Measurements from ENCODE around the gene NKX2-3.

The NKX2-3 gene

DNA sequence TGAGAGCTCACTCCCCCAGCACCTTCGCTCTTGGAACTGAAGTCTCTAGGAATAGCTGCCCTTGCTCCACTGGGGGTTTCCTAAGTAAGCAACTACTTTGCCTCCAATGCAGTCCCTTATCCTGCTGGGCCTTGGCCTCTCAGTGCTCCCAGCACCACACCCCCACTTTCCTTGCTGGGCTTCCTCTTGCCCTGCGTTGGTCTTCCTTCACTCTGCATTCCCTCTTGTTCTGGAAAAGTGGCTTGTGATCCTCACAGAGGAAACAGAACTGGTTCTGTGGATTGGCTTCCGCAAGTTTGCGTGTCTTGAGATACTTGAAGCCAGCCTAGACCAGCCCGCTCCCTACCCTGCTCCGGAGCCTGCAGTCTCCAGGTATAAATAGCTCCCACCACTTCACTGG, 6.4 kb downstream of the NKX2-3 start:
- no peak for DNase-seq

- DNase-seq: no peak
Observed at GRCh38 chr10:99539820-99540219, 7.1 kb downstream of the NKX2-3 start.

GRCh38 chr10:99540306-99540656, 7.5 kb downstream of the NKX2-3 start:
- no peak for DNase-seq

DNA sequence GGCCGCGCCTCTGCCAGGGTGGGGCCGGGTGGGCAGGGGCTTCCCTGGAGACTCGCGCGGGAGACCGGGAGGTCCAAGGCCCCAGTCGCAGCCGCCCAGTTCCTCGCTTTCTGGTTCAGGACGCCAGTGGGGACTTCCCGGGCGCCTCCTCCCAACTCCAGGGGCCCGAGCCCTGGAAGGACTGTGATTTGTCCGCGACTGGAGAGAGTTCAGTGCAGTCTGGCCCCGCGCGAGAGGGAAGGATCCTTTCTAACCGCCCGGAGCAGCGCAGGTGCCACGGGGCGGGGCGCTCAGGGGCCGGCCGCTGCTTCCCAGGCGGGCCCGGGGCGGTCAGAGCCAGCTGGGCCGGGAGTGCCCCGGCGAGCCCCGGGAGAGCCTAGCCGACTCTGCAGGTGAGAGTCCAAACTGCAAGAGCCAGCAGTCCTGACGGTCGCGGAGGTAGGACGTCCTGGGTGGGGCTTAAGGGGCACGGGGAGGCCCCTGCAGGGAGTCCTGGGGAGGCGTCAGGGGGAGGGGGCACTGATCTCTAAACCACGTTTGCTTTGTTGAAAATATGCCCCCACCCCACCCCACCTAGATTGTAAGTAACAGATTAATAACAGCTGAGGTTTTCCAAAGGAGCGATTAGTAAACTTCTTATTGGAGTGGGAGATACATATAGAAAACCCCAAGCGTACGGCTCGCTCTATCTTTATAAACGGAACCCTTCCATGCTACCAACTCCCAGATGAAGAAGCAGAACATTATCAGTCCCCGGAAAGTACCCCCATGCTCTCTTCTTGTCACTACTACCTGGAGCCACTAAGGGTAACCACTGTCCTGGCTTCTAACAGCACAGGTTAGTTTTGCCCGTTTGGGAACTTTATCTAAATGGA, 8.2 kb downstream of the NKX2-3 start:
- no peak for DNase-seq

DNA sequence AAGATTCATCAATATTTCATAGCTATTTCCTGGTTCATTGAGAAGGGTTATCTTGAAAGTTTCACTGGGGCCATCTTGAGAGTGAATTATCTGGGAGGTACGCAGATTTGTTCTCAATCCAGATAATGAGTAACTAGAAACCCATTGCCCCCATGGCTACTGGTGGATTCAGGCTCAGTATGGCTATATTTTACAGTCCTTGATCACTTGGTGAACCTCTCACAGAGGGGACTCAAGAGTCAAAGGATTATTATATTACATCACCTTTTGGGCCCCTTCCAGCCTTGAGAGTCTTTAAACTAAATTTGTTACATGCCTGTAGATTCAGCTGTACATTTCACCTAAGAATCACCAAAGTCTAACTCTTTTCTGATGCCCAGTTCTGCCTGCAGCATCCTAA, 11.6 kb downstream of the NKX2-3 start:
- DNase-seq: no peak

DNA sequence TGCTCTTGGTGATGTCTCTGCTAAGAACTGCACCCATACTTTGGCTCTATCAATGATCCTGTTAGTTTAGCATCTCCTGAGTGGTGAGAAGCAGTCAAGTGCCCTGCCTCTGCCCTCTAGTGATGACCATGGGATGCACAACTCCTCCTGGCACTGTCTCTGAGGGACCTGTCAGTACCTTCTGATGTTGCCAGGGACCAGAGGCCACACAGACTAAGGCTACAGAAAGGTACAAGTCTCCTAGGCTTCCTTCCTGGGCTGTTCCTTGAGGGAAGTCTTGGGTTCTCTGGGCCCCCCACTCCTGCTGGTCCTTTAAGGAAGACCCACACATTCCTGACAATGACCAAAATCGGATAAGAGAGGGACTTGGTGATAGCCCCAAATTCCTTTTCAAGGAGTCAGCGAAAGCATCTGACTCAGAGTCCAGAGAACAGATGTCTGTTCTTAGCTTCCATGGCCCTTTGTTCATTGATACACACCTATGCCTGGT, 15.3 kb downstream of the NKX2-3 start:
- no peak for DNase-seq

- no peak for DNase-seq
Observed at GRCh38 chr10:99551158-99551557, 18.4 kb downstream of the NKX2-3 start.

DNA sequence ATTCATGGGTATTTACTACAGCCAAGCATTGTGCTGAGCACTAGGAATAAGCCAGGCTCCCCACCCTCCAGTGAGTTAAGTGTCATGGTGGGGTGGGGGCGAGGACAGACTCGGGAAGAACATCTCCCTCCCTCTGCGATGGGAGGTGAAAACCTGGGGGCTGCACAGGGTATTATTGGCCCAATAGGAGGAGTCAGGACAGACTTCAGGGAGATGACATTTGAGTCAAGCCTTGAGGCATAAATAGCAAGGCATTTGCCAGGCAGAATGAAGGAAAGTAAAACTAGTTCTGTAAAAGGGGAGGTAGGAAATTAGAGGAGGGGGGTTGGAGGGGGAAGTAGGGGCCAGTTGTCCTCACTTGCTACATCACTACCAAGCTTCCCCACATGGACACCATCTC, 18.9 kb downstream of the NKX2-3 start:
- no peak for DNase-seq

- DNase-seq: no peak
Observed at GRCh38 chr10:99555371-99555770, 22.6 kb downstream of the NKX2-3 start.

DNA sequence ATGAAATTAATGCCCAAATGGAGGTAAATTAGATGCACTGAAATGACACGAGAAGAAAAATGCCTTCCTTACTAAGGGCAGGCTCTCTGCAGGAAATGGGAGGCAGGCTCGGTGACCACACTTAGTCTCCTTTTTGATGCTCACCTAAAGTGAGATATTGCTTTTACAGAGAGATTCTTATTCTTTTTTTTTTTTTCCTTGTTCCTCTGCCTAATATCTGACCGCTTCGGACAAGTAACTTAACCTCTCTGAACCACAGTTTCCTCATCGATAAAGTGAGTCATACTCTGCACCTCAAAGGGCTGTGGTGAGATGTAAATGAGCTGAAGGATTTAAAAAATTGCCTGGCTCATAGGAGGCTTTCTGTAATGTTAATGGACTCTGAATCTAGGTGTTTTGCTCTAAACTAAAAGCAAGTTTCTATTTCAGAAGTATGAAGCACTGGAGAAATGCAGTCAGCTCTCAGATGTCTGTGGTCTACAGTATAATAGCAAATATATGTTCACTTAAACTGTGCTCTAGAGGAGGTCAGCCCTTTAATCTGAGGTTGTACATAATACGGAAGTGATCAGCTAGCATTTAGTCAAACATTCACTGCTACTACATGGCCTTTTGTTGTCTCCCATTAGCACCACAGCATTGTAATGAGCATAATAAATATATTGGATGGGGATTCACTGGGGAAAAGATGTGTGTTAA, 23.2 kb downstream of the NKX2-3 start:
- no peak for DNase-seq

DNA sequence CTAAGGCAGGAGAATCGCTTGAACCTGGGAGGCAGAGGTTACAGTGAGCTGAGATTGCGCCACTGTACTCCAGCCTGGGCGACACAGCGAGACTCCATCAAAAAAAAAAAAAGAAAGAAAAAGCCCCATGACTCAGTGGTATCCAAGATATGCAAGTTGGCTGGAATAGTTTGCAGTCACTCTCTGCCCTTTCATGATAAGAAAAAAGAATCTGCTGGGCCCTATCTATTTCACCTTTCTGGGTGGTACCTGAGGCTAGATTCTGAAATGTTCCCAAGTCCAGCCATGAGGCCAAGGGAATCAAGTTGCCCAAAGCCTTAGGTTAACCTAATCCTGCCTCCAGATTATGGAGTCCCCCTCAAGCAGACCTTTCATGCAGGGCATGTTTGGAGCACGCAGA, 24.3 kb downstream of the NKX2-3 start:
- no peak for DNase-seq

GRCh38 chr10:99558708-99559107, 26.0 kb downstream of the NKX2-3 start:
- DNase-seq: no peak

- peak; percentile 22 for DNase-seq
Observed at GRCh38 chr10:99560277-99561126, 27.8 kb downstream of the NKX2-3 start.

DNA sequence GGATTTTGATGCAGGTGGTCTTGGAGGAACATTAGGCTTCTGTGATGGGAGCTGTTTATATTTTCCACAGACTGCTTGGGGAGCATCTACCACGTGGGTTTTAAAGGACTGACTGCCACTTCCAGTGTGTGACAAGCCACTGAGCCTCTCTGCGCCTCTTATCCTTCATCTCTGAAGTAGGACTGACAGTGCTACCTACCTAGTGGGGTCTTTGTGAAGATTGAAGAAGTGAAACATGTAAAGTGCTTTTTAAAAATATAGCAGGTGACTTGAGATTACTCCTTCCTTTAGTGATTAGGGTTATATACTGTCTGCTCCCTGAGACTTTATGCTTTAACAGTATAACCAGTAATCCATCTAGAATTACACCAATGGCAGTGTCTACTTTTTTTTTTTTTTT, 29.9 kb downstream of the NKX2-3 start:
- DNase-seq: no peak

GRCh38 chr10:99564361-99564760, 31.6 kb downstream of the NKX2-3 start:
- DNase-seq: no peak

GRCh38 chr10:99565166-99565565, 32.4 kb downstream of the NKX2-3 start:
- no peak for DNase-seq

DNA sequence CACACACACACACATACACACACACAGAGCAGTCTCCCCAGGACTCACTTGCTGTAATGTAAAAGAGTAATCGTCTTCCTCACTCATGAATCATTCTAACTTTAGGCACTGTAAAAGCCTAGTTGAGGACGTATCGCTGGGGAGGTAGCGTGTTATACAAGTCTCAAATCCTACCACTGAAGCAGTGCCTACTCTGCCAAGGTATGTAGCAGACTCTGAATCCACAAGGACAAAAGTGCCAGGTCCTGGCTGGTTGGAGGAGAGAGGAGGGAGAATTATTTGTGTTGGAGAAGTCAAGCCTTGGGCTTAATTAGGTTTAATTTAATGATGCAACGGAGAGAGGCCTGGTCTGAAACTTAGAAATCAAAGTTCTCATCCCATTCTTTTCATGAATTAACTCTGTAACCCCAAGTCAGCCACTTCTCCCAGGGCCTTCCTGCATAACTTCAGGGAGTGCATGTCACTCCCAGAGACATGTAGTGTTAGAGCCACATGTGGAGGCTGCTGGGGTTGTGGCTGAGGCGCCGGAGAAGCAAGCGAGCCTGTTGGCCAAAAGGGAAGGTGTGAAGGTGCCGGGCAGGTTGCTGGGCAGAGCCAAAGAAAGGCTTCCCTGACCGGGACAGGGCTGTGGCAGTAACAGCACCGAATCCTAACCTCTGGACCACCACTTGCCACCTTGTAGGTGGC, 36.7 kb downstream of the NKX2-3 start:
- DNase-seq: no peak

DNA sequence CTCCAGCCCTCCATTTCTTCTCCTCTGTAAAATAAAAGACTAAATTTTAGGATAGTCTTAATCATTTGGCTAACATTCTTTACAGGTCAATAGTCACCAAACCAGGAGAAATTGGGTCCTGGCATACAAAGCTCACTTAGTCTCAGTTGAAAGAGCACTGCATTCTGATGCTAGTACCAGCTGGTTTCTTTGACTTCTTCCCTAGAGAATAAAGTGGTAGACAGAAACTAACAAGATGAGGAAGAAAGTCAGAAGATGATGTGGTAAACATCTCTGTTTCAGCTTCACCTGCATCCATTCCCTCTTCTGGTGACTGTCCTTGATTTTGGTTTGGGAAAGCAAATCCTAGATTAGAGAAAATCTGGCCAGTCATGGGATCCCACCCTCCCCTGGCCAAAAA, 37.2 kb downstream of the NKX2-3 start:
- no peak for DNase-seq

DNA sequence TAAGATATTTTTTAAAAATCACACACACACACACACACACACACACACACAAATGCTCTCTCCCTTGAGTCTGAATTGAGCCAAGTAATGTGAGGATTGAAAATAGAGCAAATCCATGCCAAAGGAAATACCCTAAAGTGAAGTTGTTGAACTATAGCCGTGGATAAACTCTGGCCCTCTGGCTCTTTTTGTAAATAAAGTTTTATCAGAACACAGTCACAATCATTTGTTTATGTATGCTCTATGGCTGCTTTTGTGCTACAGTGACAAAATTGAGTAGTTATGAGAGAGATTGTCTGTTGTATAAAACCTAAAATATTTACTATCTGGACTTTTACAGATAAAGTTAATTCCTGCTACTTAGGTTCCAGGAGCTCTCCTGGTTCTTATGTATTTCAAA, 39.1 kb downstream of the NKX2-3 start:
- DNase-seq: no peak

GRCh38 chr10:99573790-99574189, 41.0 kb downstream of the NKX2-3 start:
- DNase-seq: no peak

DNA sequence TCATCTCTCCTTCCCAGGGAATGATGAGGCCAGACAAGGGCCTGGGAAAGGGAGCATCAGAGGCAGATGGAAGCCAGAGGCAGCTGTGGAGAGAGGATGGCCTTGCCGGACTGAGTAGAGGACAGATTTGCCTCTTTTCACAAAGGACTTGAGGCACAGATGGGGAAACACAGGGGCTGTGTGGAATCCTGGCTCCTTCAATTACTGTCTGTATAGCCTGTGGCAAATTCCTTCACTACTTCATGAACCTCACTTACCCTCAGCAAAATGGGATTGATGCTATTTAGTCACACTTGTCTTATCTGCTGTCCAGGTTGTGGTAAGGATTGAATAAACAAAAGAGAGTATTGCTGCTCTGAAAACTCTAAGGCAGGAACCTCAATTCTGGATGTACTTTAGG, 47.2 kb downstream of the NKX2-3 start:
- DNase-seq: no peak

GRCh38 chr10:99582255-99582770, 49.6 kb downstream of the NKX2-3 start:
- no peak for DNase-seq

- DNase-seq: no peak
Observed at GRCh38 chr10:99583687-99584086, 50.9 kb downstream of the NKX2-3 start.
